HepG2 (cell line): ENCODE results near the gene ZNF175. TPM values are rescaled to one million over a fixed set of nuclear protein-coding genes. Genes with fewer than 3 reads are reported as not detected.

ENCODE experiments used
- CENPBD1 ChIP-seq: sonication (generic); formaldehyde crosslinking; IDR thresholded peaks from 2 replicates; pipeline ENCODE4 v1.8.0; 2022; ENCODE audit warnings: missing genetic modification reagents, low read depth, mild to moderate bottlenecking, borderline replicate concordance
- FIP1L1 ChIP-seq: fragments of 200-400 bp; formaldehyde crosslinking; IDR thresholded peaks from 2 replicates; pipeline ENCODE4 v1.6.1; 2018; ENCODE audit warnings: low read depth, mild to moderate bottlenecking, low read length, moderate library complexity, borderline replicate concordance; ENCODE audit not compliant: insufficient read depth
- JUND ChIP-seq: sonication (generic); formaldehyde crosslinking; IDR thresholded peaks from 2 replicates; pipeline ENCODE4 v1.8.0; 2022; ENCODE audit warnings: mild to moderate bottlenecking, missing genetic modification reagents
- MED1 ChIP-seq: sonication (generic); formaldehyde crosslinking; IDR thresholded peaks from 2 replicates; pipeline ENCODE4 v1.4.0; 2020; ENCODE audit warnings: missing genetic modification reagents
- MEF2D ChIP-seq: sonication (generic); formaldehyde crosslinking; IDR thresholded peaks from 2 replicates; pipeline ENCODE4 v1.5.1; 2020; ENCODE audit warnings: mild to moderate bottlenecking, missing genetic modification reagents
- MYPOP ChIP-seq: sonication (generic); formaldehyde crosslinking; IDR thresholded peaks from 2 replicates; pipeline ENCODE4 v1.8.1; 2023; ENCODE audit warnings: mild to moderate bottlenecking, moderate library complexity, missing genetic modification reagents
- MZF1 ChIP-seq: sonication (generic); formaldehyde crosslinking; IDR thresholded peaks from 2 replicates; pipeline ENCODE4 v1.8.1; 2023; ENCODE audit warnings: mild to moderate bottlenecking, missing genetic modification reagents, borderline replicate concordance
- NCOA2 ChIP-seq: sonication (generic); formaldehyde crosslinking; IDR thresholded peaks from 2 replicates; pipeline ENCODE4 v1.8.0; 2022; ENCODE audit warnings: inconsistent platforms
- NFE2L2 ChIP-seq: fragments of 150-350 bp; IDR thresholded peaks from 2 replicates; pipeline ENCODE4 v1.6.1; 2014; ENCODE audit warnings: low read length
- PAF1 ChIP-seq: IDR thresholded peaks from 2 replicates; pipeline ENCODE4 v1.6.1; 2016; ENCODE audit warnings: missing genetic modification reagents, missing compliant biosample characterization
- PREB ChIP-seq: sonication (generic); formaldehyde crosslinking; IDR thresholded peaks from 2 replicates; pipeline ENCODE4 v1.4.0; 2020; ENCODE audit warnings: missing genetic modification reagents
- PTBP1 ChIP-seq: fragments of 200-400 bp; formaldehyde crosslinking; IDR thresholded peaks from 2 replicates; pipeline ENCODE4 v1.6.1; 2018; ENCODE audit warnings: low read length, low read depth; ENCODE audit not compliant: poor library complexity, severe bottlenecking
- SCMH1 ChIP-seq: sonication (generic); formaldehyde crosslinking; IDR thresholded peaks from 2 replicates; pipeline ENCODE4 v1.9.0; 2021; ENCODE audit warnings: missing genetic modification reagents, mild to moderate bottlenecking, borderline replicate concordance
- SKIL ChIP-seq: sonication (generic); formaldehyde crosslinking; IDR thresholded peaks from 2 replicates; pipeline ENCODE4 v1.8.0; 2022; ENCODE audit warnings: missing genetic modification reagents, mild to moderate bottlenecking, moderate library complexity, borderline replicate concordance
- SP1 ChIP-seq, 2 experiments: fragments of 450-650 bp in 1 of 2; sonication (generic) in 1 of 2; formaldehyde crosslinking in 1 of 2; IDR thresholded peaks; 2 replicates each; pipeline versions ENCODE4 v1.4.0 to v1.6.1; 2016 to 2020; ENCODE audit warnings: missing genetic modification reagents in 1 of 2
- SPEN ChIP-seq: sonication (generic); formaldehyde crosslinking; IDR thresholded peaks from 2 replicates; pipeline ENCODE4 v1.5.1; 2020; ENCODE audit warnings: low read depth, mild to moderate bottlenecking, missing genetic modification reagents
- TCF12 ChIP-seq, 2 experiments: fragments of 450-650 bp in 1 of 2; sonication (generic) in 1 of 2; formaldehyde crosslinking in 1 of 2; IDR thresholded peaks; 2 replicates each; pipeline versions ENCODE4 v1.6.1 to v1.8.0; 2017 to 2022; ENCODE audit warnings: antibody characterized with exemption in 1 of 2, mild to moderate bottlenecking in 1 of 2, missing genetic modification reagents in 1 of 2, moderate library complexity in 1 of 2
- XBP1 ChIP-seq: sonication (generic); formaldehyde crosslinking; IDR thresholded peaks from 2 replicates; pipeline ENCODE4 v1.5.0; 2020; ENCODE audit warnings: missing genetic modification reagents
- ZFX ChIP-seq: sonication (generic); formaldehyde crosslinking; IDR thresholded peaks from 2 replicates; pipeline ENCODE4 v1.4.0; 2020; ENCODE audit warnings: mild to moderate bottlenecking, low read depth, missing genetic modification reagents, moderate library complexity
- ZNF138 ChIP-seq: sonication (generic); formaldehyde crosslinking; IDR thresholded peaks from 2 replicates; pipeline ENCODE4 v1.5.0; 2020; ENCODE audit warnings: mild to moderate bottlenecking, low read depth, missing genetic modification reagents
- ZNF33B ChIP-seq: sonication (generic); formaldehyde crosslinking; IDR thresholded peaks from 2 replicates; pipeline ENCODE4 v1.5.1; 2020; ENCODE audit warnings: mild to moderate bottlenecking, missing genetic modification reagents
- ZNF512 ChIP-seq: sonication (generic); formaldehyde crosslinking; IDR thresholded peaks from 2 replicates; pipeline ENCODE4 v1.4.0; 2020; ENCODE audit warnings: mild to moderate bottlenecking, missing genetic modification reagents
- ZNF547 ChIP-seq: sonication (generic); formaldehyde crosslinking; IDR thresholded peaks from 2 replicates; pipeline ENCODE4 v1.5.1; 2020; ENCODE audit warnings: mild to moderate bottlenecking, missing genetic modification reagents
- ZSCAN12 ChIP-seq: sonication (generic); formaldehyde crosslinking; IDR thresholded peaks from 2 replicates; pipeline ENCODE4 v1.9.0; 2021; ENCODE audit warnings: mild to moderate bottlenecking, missing genetic modification reagents
- polyA plus RNA-seq, 8 experiments: library from polyadenylated mRNA; depleted of rRNA in 3 of 8; stranded (reverse) in 7 of 8; unstranded in 1 of 8; fragments of >200 nt; fragmentation: Illumina TruSeq in 4 of 8; extraction: Trizol in 4 of 8; gene quantifications; 2 replicates each; pipeline versions ENCODE4 v1.2.1 to v1.2.3, GENCODE V29; 2011 to 2016; ENCODE audit warnings: low read depth in 4 of 8, missing spikeins in 1 of 8, mixed read lengths in 1 of 8; ENCODE audit not compliant: insufficient read depth in 1 of 8
- total RNA-seq, 5 experiments: library from RNA; depleted of rRNA; stranded (reverse); fragments of >200 nt; fragmentation: Illumina TruSeq; extraction: Trizol; gene quantifications; 2 replicates each; pipeline ENCODE4 v1.2.3, GENCODE V29; 2016; ENCODE audit warnings: low read depth in 1 of 5

ZNF175 gene
- total and polyA plus RNA-seq, 2 of the 13 experiments (the other 11 are each of a cell fraction or from before 2014, with no cell fraction given): 1.2 to 1.5 TPM

- no peak for TF ChIP-seq SKIL
- no peak for TF ChIP-seq JUND
- peak; percentile 83 for TF ChIP-seq MEF2D (CRISPR knock-in tag)
- TF ChIP-seq ZNF512: no peak
- TF ChIP-seq NFE2L2: no peak; the same call in 1 of the 2 replicates
- no peak for TF ChIP-seq ZNF547 (CRISPR knock-in tag)
- TF ChIP-seq ZFX (CRISPR knock-in tag): no peak
- TF ChIP-seq PTBP1: no peak
- peak; percentile 59 for TF ChIP-seq NCOA2 (CRISPR knock-in tag)
- no peak for TF ChIP-seq MZF1 (CRISPR knock-in tag)
- TF ChIP-seq SP1 (IDR thresholded peaks at IDR 0.05): no peak
- TF ChIP-seq SP1 (CRISPR knock-in tag; IDR thresholded peaks at IDR 0.05): no peak
- TF ChIP-seq CENPBD1: no peak
- TF ChIP-seq SPEN (CRISPR knock-in tag): no peak
- TF ChIP-seq MYPOP (CRISPR knock-in tag): no peak
- TF ChIP-seq ZNF33B (CRISPR knock-in tag): no peak
- peak; percentile 88; the same call in 1 of the 2 replicates for TF ChIP-seq XBP1 (CRISPR knock-in tag)
- TF ChIP-seq MED1: peak; percentile 47; the same call in 1 of the 2 replicates
- no peak for TF ChIP-seq PREB (CRISPR knock-in tag)
- no peak for TF ChIP-seq ZNF138
- peak; percentile 90; the same call in 1 of the 2 replicates for TF ChIP-seq ZSCAN12
- TF ChIP-seq SCMH1: no peak
- TF ChIP-seq FIP1L1: no peak
- no peak for TF ChIP-seq PAF1 (CRISPR knock-in tag)
- no peak for TF ChIP-seq TCF12 (IDR thresholded peaks at IDR 0.05)
- no peak for TF ChIP-seq TCF12 (CRISPR knock-in tag; IDR thresholded peaks at IDR 0.05)
Observed at GRCh38 chr19:51552996-51553725, 17.9 kb upstream of the ZNF175 start (continued).
